GM12878 (cell line): ENCODE results near the gene MS4A14. TPM values are rescaled to one million over a fixed set of nuclear protein-coding genes. Genes with fewer than 3 reads are reported as not detected.
A peak's percentile ranks its signal among the peaks of the same experiment; 100 is the strongest.

ENCODE experiments used
- CHD2 ChIP-seq: IDR thresholded peaks from 2 replicates; pipeline ENCODE4 v1.6.1; 2011; ENCODE audit warnings: low read depth, low read length, improper control_type of control experiment, borderline replicate concordance
- EZH2 ChIP-seq: IDR thresholded peaks from 2 replicates; pipeline ENCODE4 v1.6.1; 2012; ENCODE audit warnings: low read depth, mild to moderate bottlenecking, control low read depth, inconsistent platforms, low read length, borderline replicate concordance; ENCODE audit not compliant: control insufficient read depth
- IRF4 ChIP-seq: IDR thresholded peaks from 2 replicates; pipeline ENCODE4 v1.6.1; 2011; ENCODE audit warnings: low read depth, low read length
- KAT2A ChIP-seq: conservative IDR thresholded peaks from 2 replicates; pipeline ENCODE4 v1.6.1; 2011; ENCODE audit warnings: low read depth, low read length; ENCODE audit not compliant: control insufficient read depth
- KLF5 ChIP-seq: fragments of 450-650 bp; IDR thresholded peaks from 2 replicates; pipeline ENCODE4 v1.6.1; 2014; ENCODE audit warnings: mild to moderate bottlenecking; ENCODE audit not compliant: partially characterized antibody
- MEF2B ChIP-seq: fragments of 450-650 bp; IDR thresholded peaks from 2 replicates; pipeline ENCODE4 v1.6.1; 2018; ENCODE audit warnings: mild to moderate bottlenecking, moderate library complexity; ENCODE audit not compliant: partially characterized antibody, poor library complexity, severe bottlenecking
- PBX3 ChIP-seq: IDR thresholded peaks from 2 replicates; pipeline ENCODE4 v1.6.1; 2011; ENCODE audit warnings: mild to moderate bottlenecking, low read depth, low read length, moderate library complexity; ENCODE audit not compliant: insufficient replicate concordance
- RELB ChIP-seq: fragments of 450-650 bp; IDR thresholded peaks from 2 replicates; pipeline ENCODE4 v1.6.1; 2017; ENCODE audit warnings: low read depth, mild to moderate bottlenecking, moderate library complexity
- SIN3A ChIP-seq: IDR thresholded peaks from 2 replicates; pipeline ENCODE4 v1.6.1; 2012; ENCODE audit warnings: low read depth, low read length, improper control_type of control experiment
- SREBF2 ChIP-seq: IDR thresholded peaks from 2 replicates; pipeline ENCODE4 v1.6.1; 2012; ENCODE audit warnings: mild to moderate bottlenecking, low read length
- STAT1 ChIP-seq: fragments of 450-650 bp; conservative IDR thresholded peaks from 2 replicates; pipeline ENCODE4 v1.6.1; 2014; ENCODE audit warnings: antibody characterized with exemption, mild to moderate bottlenecking
- TBL1XR1 ChIP-seq: IDR thresholded peaks from 2 replicates; pipeline ENCODE4 v1.6.1; 2012; ENCODE audit warnings: low read depth, low read length, improper control_type of control experiment
- TCF12 ChIP-seq: IDR thresholded peaks from 2 replicates; pipeline ENCODE4 v1.6.1; 2011; ENCODE audit warnings: low read depth, mild to moderate bottlenecking, low read length
- TCF7 ChIP-seq: IDR thresholded peaks from 2 replicates; pipeline ENCODE4 v1.6.1; 2014; ENCODE audit warnings: antibody characterized with exemption, borderline replicate concordance
- YBX1 ChIP-seq: fragments of 450-650 bp; IDR thresholded peaks from 2 replicates; pipeline ENCODE4 v1.6.1; 2016; ENCODE audit warnings: antibody characterized with exemption
- ZBTB4 ChIP-seq: fragments of 450-650 bp; formaldehyde crosslinking; IDR thresholded peaks from 2 replicates; pipeline ENCODE4 v1.4.0; 2022; ENCODE audit warnings: mild to moderate bottlenecking, moderate library complexity
- ZNF217 ChIP-seq: fragments of 450-650 bp; IDR thresholded peaks from 2 replicates; pipeline ENCODE4 v1.6.1; 2017; ENCODE audit warnings: antibody characterized with exemption, mild to moderate bottlenecking
- ZNF24 ChIP-seq: fragments of 450-650 bp; IDR thresholded peaks from 2 replicates; pipeline ENCODE4 v1.6.1; 2017; ENCODE audit warnings: antibody characterized with exemption, mild to moderate bottlenecking
- ZNF384 ChIP-seq: IDR thresholded peaks from 2 replicates; pipeline ENCODE4 v1.6.1; 2012; ENCODE audit warnings: low read depth, mild to moderate bottlenecking, low read length, improper control_type of control experiment, borderline replicate concordance
- polyA plus RNA-seq, 11 experiments: library from polyadenylated mRNA; depleted of rRNA in 4 of 11; unstranded in 6 of 11; stranded (reverse) in 5 of 11; fragments of >200 nt; fragmentation: Nextera tagmentation in 4 of 11; fragmentation: Illumina TruSeq in 1 of 11; extraction: Ambion mirVana in 4 of 11; extraction: Trizol in 1 of 11; gene quantifications; 1 replicate in 1 of 11; 2 replicates in 10 of 11; pipeline versions ENCODE4 v1.2.1 to v1.2.3, GENCODE V29; 2011 to 2016; ENCODE audit warnings: inconsistent platforms in 2 of 11, missing spikeins in 2 of 11, low read depth in 1 of 11
- total RNA-seq, 4 experiments: library from RNA; depleted of rRNA in 3 of 4; stranded (reverse); fragments of >200 nt in 3 of 4; fragmentation: Illumina TruSeq in 1 of 4; extraction: Trizol in 1 of 4; gene quantifications; 2 replicates each; pipeline versions ENCODE4 v1.2.1 to v1.2.3, GENCODE V29; 2013 to 2021
- TF ChIP-seq, protein P1 (sequence below): IDR thresholded peaks from 2 replicates; pipeline ENCODE4 v1.6.1; 2011; ENCODE audit warnings: borderline replicate concordance, low read depth, mild to moderate bottlenecking, moderate library complexity, low read length; ENCODE audit not compliant: insufficient read depth, poor library complexity, severe bottlenecking
- TF ChIP-seq, protein P2 (sequence below), 3 experiments: IDR thresholded peaks in 2 of 3; conservative IDR thresholded peaks in 1 of 3; 2 replicates each; pipeline ENCODE4 v1.5.1; 2011; ENCODE audit warnings: low read depth in 3 of 3, low read length in 3 of 3, mild to moderate bottlenecking in 3 of 3, control low read depth in 2 of 3, moderate library complexity in 2 of 3, inconsistent platforms in 1 of 3, mixed read lengths in 1 of 3; ENCODE audit not compliant: control insufficient read depth in 2 of 3, insufficient read depth in 1 of 3; ENCODE audit errors: extremely low read depth in 1 of 3

The MS4A14 gene
- total and polyA plus RNA-seq, 10 of the 15 experiments (the other 5 are each of a cell fraction or from before 2014, with no cell fraction given) = 0.13 to 1.0 (median 0.63) TPM; not detected in 1

DNA sequence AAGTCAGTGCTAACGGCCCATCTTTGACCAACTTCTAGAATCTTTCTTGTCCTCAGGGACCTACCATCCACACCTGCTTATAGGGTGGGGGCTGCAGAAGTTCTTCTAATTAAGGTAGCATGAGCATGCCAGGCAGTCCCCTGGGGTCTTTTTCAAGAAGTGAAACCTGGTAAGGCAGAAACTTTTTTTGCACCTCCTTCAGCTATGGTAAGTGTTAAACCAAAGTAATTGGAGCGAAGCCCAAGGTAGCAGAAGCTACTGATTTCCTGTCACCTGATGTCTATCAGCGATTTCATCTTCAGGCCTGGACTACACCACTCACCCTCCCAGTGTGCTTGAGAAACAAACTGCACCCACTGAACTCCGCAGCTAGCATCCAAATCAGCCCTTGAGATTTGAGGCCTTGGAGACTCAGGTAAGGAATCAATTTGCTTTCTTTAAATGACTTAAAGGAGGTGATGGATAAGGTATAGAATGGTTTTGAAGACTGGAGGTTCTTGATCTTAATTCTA lies 59.3 kb downstream of the MS4A14 start, which contains the start of gene MS4A1 (continued):
- TF ChIP-seq YBX1 = peak; percentile 93; the same call in 1 of the 2 replicates
- peak; percentile 100 for TF ChIP-seq MEF2B
- TF ChIP-seq PBX3 = peak; percentile 49
- peak; percentile 90 for TF ChIP-seq RELB
- TF ChIP-seq ZNF384 = peak; percentile 74; the same call in 1 of the 2 replicates
- TF ChIP-seq TBL1XR1 = peak; percentile 94
- TF ChIP-seq KAT2A = no peak
- TF ChIP-seq ZNF217 = peak; percentile 89; the same call in 1 of the 2 replicates
- TF ChIP-seq ZNF24 = peak; percentile 78
- 0 out of 2 replicates have a peak, but pooled peaks have one; percentile 18 for TF ChIP-seq TCF7
- TF ChIP-seq ZBTB4 (CRISPR knock-in tag) = no peak
- TF ChIP-seq, protein P1, sequence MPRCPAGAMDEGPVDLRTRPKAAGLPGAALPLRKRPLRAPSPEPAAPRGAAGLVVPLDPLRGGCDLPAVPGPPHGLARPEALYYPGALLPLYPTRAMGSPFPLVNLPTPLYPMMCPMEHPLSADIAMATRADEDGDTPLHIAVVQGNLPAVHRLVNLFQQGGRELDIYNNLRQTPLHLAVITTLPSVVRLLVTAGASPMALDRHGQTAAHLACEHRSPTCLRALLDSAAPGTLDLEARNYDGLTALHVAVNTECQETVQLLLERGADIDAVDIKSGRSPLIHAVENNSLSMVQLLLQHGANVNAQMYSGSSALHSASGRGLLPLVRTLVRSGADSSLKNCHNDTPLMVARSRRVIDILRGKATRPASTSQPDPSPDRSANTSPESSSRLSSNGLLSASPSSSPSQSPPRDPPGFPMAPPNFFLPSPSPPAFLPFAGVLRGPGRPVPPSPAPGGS = peak; percentile 76
- TF ChIP-seq, protein P2, sequence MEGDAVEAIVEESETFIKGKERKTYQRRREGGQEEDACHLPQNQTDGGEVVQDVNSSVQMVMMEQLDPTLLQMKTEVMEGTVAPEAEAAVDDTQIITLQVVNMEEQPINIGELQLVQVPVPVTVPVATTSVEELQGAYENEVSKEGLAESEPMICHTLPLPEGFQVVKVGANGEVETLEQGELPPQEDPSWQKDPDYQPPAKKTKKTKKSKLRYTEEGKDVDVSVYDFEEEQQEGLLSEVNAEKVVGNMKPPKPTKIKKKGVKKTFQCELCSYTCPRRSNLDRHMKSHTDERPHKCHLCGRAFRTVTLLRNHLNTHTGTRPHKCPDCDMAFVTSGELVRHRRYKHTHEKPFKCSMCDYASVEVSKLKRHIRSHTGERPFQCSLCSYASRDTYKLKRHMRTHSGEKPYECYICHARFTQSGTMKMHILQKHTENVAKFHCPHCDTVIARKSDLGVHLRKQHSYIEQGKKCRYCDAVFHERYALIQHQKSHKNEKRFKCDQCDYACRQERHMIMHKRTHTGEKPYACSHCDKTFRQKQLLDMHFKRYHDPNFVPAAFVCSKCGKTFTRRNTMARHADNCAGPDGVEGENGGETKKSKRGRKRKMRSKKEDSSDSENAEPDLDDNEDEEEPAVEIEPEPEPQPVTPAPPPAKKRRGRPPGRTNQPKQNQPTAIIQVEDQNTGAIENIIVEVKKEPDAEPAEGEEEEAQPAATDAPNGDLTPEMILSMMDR (IDR thresholded peaks at IDR 0.05 in 2 of 3, conservative IDR thresholded peaks at IDR 0.05 in 1 of 3; ENCODE audit: control insufficient read depth in 2 of 3, extremely low read depth in 1 of 3, insufficient read depth in 1 of 3, low read depth in 3 of 3, low read length in 3 of 3) = no peak
- TF ChIP-seq SREBF2 = no peak
- TF ChIP-seq EZH2 = no peak
- TF ChIP-seq CHD2 = peak; percentile 91; the same call in 1 of the 2 replicates
- peak; percentile 88 for TF ChIP-seq KLF5
- TF ChIP-seq SIN3A = no peak
- peak; percentile 96 for TF ChIP-seq TCF12
- peak; percentile 92 for TF ChIP-seq IRF4
- no peak; the same call in 1 of the 2 replicates for TF ChIP-seq STAT1
